Measurements from ENCODE around the gene ADGRB3. TPM values are rescaled to one million over a fixed set of nuclear protein-coding genes. Genes with fewer than 3 reads are reported as not detected.

Gene ADGRB3
- total RNA-seq, 3 donors from 2014 or later = 1.1 to 2.3 (median 1.2) TPM

- no peaks in the 10 kb centered on the region for H3K9me3 ChIP-seq
- DNase-seq (ENCODE audit: low spot score in 2 of 2) = no peak
- no peaks in the 10 kb centered on the region for H3K36me3 ChIP-seq
- intact Hi-C loops (cut with DNase I; ENCODE audit: low total_unique reads) = no loop called here
- H3K4me1 ChIP-seq = no peaks in the 10 kb centered on the region
- H3K27ac ChIP-seq = no peak overlapping the region
- H3K27me3 ChIP-seq = no peaks in the 10 kb centered on the region
- H3K4me3 ChIP-seq = no peak overlapping the region
- no peak for TF ChIP-seq POLR2A (IDR thresholded peaks at IDR 0.05)
- no peak for TF ChIP-seq POLR2AphosphoS5 (IDR thresholded peaks at IDR 0.05)
- no peak for TF ChIP-seq CTCF (IDR thresholded peaks at IDR 0.05)
Observed at GRCh38 chr6:68826501-68826900, 191.4 kb downstream of the ADGRB3 start.

- Histone ChIP-seq H3K4me3 (no peak overlapping the region), H3K27me3 (no peaks in the 10 kb centered on the region), H3K4me1 (no peaks in the 10 kb centered on the region), H3K36me3 (no peaks in the 10 kb centered on the region), H3K27ac (no peak overlapping the region), H3K9me3 (no peaks in the 10 kb centered on the region)
- intact Hi-C loops (cut with DNase I; ENCODE audit: low total_unique reads) = no loop called here
- DNase-seq (ENCODE audit: low spot score in 2 of 2) = no peak
- no peak for TF ChIP-seq CTCF (IDR thresholded peaks at IDR 0.05)
- no peak for TF ChIP-seq POLR2AphosphoS5 (IDR thresholded peaks at IDR 0.05)
- TF ChIP-seq POLR2A (IDR thresholded peaks at IDR 0.05) = no peak
Observed at GRCh38 chr6:68834551-68834950, 199.5 kb downstream of the ADGRB3 start.

GRCh38 chr6:68838571-68838970 is 203.5 kb downstream of the ADGRB3 start:
- H3K27ac ChIP-seq = no peak overlapping the region
- TF ChIP-seq POLR2AphosphoS5 (IDR thresholded peaks at IDR 0.05) (no peak), POLR2A (IDR thresholded peaks at IDR 0.05) (no peak), CTCF (IDR thresholded peaks at IDR 0.05) (no peak)
- intact Hi-C loops (cut with DNase I; ENCODE audit: low total_unique reads) = no loop called here
- no peak for DNase-seq (ENCODE audit: low spot score in 2 of 2)
- H3K27me3 ChIP-seq = no peaks in the 10 kb centered on the region
- no peaks in the 10 kb centered on the region for H3K9me3 ChIP-seq
- no peaks in the 10 kb centered on the region for H3K36me3 ChIP-seq
- H3K4me1 ChIP-seq = no peaks in the 10 kb centered on the region
- H3K4me3 ChIP-seq = no peak overlapping the region

GRCh38 chr6:68852791-68853190 is 217.7 kb downstream of the ADGRB3 start:
- intact Hi-C loops (cut with DNase I; ENCODE audit: low total_unique reads) = no loop called here
- H3K27me3 ChIP-seq = no peaks in the 10 kb centered on the region
- H3K36me3 ChIP-seq = no peaks in the 10 kb centered on the region
- DNase-seq (ENCODE audit: low spot score in 2 of 2) = no peak
- H3K27ac ChIP-seq = no peak overlapping the region
- H3K9me3 ChIP-seq = peaks cover 0 to under 1% of the 10 kb centered on the region in 2 donors
- TF ChIP-seq POLR2AphosphoS5 (IDR thresholded peaks at IDR 0.05) (no peak), POLR2A (IDR thresholded peaks at IDR 0.05) (no peak), CTCF (IDR thresholded peaks at IDR 0.05) (no peak)
- H3K4me3 ChIP-seq = no peak overlapping the region
- H3K4me1 ChIP-seq = no peaks in the 10 kb centered on the region

DNA sequence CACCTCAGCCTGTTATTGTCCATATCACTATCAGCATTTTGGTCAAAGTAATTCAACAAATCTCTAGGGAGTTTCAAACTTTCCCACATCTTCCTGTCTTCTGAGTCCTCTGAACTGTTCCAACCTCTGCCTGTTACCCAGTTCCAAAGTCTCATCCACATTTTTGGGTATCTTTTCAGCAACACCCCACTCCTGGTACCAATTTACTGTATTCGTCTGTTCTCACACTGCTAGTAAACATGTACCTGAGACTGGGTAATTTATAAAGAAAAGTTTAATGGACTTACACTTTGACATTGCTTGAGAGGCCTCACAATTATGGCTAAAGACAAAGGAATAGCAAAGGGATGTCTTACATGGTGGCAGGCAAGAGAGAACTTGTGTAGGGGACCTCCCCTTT is 224.2 kb downstream of the ADGRB3 start:
- Histone ChIP-seq H3K4me1 (no peaks in the 10 kb centered on the region), H3K27ac (no peak overlapping the region), H3K36me3 (no peaks in the 10 kb centered on the region), H3K4me3 (no peak overlapping the region), H3K27me3 (no peaks in the 10 kb centered on the region), H3K9me3 (peaks cover 0 to 31% of the 10 kb centered on the region in 2 donors)
- DNase-seq (ENCODE audit: low spot score in 2 of 2) = no peak
- TF ChIP-seq CTCF (IDR thresholded peaks at IDR 0.05) (no peak), POLR2A (IDR thresholded peaks at IDR 0.05) (no peak), POLR2AphosphoS5 (IDR thresholded peaks at IDR 0.05) (no peak)
- intact Hi-C loops (cut with DNase I; ENCODE audit: low total_unique reads) = no loop called here

Data from breast epithelium (tissue), 4 donors.